IPS-NIHi11 (cell line): ENCODE results near the gene RIMS3.
A peak's percentile ranks its signal among the peaks of the same experiment; 100 is the strongest.
"Not testable (repeated sequence)": the region's sequence is repeated elsewhere in the genome, so short reads cannot be mapped to it uniquely, and the experiment has no call there.

ENCODE experiments used
- DNase-seq: peaks from one replicate; pipeline ENCODE4 v3.0.0; 2012; ENCODE audit warnings: mixed read lengths, low spot score

RIMS3 gene

DNA sequence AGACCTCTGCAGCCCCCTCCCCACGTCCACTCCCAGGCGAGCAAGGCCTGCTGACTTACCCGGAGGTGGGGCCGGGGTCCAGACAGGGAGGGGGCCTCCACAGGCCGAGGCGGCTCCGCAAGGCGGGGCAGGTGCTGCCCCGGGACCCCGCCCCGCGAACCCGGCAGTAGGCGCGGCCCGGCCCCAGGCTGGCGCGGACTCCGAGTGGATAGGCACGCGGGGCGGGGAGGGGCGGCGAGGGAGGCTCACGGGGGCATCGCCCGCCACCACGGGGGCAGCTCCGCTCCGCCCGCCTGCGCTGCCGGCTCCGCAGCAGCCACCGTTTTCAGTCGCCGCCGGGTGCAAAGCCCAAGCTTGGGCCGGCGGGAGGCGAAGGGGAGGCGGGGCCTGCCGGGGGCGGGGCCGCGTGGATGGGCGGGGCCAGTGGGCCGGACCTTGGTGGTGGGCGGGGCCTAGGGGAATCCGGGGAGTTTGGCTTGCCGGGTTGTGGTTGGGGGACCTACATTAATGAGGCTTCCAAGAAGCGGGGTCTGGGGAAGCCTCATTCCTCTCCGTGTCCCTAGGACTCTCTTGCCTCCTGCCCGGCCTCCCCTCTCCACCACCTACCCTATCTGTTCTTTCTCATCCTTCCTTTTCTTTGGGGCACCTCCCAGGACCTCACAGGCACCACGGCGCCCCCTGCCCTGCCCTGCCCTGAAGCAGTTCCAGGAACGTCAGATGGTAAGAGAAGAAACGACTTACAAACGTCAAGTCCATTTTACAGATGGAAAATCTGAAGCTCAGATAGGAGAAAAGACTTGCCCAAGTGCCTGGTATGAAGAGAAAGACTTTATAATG is at the start of gene RIMS3:
Gene RIMS3, minus strand, starts transcription at position 348 of the 837 bp plus-strand sequence. CDS start 23,757 bp downstream, outside the sequence.
- peak; percentile 96 for DNase-seq

DNA sequence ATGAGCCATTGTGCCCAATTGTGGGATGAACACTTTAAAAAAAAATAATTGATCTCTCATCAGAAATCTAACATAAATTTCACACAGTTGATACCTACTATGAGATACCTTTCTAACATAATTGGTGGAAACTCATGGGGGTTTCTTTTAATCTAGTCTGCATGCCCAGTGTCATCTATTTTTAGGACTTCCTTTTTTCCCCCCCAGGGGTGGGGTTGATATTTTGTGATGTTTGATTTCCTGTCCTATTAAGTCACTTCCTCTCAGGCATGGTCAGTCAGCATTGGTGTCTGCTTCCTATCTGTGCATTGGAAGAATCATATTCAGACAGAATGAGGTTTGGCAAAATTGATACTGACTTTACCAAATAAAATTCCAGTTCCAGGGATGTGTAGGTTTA is 47.5 kb upstream of the RIMS3 start:
- DNase-seq, result no peak

DNA sequence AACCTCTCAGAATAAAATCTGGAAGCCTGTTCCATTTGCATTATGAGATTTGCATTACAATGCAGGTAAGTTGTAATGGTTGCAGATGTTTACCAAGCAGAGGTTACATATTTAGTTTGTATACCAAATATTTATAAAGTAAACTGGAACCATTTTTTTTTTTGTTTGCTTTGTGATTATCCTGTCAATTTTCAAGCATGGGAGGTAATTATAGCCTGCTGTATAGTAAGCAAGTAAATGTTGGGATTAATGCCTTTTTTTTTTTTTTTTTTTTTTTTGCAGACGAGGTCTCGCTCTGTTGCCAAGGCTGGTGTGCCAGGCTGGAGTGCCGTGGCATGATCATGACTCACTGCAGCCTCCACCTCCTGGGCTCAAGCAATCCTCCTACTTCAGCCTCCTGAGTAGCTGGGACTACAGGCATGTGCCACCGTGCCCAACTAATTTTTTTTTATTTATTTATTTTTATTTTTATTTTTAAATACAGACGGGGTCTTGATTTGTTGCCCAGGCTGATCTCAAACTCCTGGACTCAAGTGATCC is 47.0 kb upstream of the RIMS3 start:
- no peak for DNase-seq

DNA sequence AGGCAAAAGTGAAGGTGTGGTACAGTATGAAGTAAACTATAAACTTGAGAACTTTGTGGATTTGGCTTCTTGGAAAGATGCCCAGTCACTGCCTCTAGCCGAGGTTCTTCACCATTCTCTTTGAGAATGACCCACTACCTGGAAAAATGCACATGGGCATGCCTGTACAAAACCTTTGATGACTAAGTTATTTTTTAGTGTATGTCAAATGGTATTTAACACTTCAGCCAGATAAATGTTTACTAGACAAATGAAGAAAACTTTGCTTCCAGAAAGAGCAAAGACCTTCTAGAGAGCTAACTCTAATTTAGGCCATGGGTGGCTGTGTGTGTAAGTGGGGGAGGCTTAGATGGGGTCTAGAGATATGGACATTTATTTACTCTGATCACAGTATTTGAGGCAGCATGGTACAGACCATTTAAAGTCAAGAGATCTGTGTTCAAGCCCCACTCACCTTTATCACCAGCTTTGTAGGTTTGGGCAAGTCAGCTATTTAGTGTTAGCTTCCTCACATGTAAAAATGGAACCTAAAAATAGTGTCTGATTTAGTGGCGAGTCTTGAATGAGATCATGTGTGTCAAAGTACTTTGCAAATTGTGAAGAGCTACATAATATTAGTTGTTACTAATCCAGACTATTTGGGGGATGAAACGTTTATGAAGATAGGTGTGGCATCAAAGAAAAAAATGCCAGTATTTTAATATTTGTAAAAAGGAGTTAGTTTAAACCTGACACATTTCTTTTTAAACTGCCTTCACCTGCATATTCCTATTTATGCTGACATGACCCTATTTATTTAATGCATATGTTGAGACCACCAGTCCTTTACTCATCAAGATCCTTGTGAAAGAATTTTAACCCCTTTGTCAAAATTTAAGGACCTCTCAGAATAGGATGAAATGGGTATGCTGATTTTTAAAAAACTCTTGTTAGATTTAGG is 46.3 kb upstream of the RIMS3 start:
- DNase-seq, result no peak

DNA sequence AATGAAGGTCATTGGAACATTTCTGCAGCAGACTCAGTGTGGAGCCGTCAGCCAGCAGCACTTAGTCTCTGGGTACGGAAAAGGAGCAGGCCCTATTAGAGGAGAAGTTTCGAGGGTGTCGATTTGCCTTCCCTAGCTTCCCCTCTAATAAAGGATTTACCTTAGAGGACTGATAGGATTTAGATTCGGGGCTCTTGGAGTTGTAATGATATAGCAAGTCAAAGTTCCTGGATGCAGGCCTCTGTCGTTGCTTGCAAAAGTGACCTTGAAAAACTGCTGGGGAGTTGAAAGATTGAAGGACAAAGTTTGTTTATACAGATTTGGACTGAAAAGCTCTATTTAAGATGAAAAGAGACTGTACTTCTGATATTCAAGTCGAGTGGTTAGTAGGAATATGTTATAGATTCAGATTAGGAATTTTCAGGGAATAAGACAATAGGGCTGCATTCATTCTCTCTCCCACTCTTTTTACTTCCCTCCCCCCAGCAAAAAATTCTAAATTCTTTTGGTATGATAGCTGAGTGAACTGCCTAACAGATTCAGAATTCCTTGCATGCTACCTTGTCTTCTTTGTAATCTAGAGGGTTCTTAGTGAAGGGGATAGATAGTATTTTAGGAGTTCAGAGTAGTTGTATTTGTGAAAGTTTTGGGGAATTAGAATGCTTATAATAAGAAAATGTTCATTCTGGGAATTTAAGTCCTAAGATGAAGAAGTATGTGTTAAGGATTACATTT is 45.3 kb upstream of the RIMS3 start:
- no peak for DNase-seq

DNA sequence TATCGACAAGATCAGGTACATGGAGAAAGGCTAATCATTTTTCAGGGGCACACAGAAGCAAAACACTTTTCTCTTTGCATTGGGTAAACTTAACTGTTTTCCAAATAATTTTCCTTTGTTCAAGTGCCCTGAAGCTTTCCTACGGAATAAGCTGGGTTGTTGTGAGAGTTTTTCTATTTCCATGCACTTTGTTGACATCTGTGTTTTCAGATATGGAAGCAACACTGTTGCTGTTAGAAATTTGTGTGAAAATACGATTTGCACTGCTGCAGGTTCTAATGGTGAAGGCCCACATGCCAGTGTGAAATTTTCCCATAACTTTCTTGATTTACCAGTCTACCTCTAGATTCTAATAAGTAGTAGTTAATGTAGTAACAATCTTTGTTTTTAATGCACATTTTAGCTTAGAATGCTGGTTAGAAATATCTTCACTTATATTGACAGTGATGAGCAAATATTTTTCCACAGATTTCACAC is 44.4 kb upstream of the RIMS3 start:
- no peak for DNase-seq

DNA sequence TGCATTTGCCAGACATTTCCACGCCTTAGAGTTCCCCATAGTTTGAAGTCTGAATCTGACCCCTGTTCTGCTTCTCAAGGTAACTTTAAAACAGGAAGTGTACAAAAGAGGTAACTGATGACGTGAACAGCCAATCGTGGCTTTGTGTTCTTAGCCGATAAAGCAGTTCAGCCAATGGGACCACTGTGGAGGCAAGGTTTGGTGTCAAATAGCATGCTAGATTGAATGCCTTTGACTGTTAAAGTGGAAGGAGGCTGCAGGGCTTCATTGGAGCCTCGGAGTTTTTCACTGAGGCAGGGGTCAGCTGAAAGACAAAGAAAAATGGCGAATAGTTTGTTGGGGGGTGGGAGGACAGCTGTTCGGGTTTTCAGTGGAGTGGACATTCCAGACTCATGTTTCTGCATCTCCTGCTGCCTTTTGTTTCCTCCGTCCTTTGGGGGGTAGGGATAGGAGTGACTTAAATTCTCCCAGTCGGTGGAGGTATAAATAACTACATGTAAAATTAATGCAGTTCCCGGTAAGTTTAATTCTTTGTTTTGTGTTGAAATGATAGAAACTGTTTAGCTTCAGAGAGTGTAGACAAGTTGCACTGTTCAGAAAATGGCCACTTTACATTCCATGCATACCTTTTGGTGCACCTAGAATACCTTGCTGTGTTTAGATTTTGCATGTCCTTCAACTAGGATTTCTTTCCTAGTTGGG is 43.8 kb upstream of the RIMS3 start:
- DNase-seq, result peak; percentile 91

DNA sequence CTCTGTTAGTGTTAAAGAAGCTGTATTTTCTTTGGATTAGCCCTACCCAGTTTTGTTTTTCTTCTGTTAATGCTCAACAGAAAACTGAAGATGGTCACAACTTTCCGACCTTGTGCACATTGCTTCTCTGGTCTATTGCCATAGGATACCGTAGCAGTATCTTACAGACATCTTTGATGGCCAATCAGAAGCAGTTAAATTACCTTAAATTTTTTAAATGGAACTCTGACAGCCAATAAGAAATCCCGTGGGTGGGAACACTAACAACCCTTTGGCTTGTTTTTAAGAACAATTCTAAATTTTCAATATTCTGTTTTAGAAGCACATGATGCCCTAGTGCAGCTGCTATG is 43.2 kb upstream of the RIMS3 start:
- DNase-seq, result peak; percentile 77

DNA sequence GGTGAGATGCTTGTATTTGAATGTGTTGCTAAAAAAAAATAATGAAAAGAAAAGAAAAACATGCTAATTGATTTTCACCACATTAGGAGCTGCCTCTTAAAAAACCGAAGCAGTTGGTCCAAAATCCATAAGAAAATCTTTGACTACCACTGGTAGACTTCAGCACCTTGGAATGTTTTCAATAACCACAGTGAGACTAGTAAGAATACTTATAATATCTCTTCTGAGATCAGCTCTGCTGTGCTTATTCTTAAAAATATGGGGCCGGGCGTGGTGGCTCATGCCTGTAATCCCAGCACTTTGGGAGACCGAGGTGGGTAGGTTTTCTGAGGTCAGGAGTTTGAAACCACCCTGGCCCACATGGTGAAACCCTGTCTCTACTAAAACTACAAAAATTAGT is 41.1 kb upstream of the RIMS3 start:
- DNase-seq, result no peak

- DNase-seq, result no peak
These were observed 39.6 kb upstream of the RIMS3 start for GRCh38 chr1:40704817-40705733.

DNA sequence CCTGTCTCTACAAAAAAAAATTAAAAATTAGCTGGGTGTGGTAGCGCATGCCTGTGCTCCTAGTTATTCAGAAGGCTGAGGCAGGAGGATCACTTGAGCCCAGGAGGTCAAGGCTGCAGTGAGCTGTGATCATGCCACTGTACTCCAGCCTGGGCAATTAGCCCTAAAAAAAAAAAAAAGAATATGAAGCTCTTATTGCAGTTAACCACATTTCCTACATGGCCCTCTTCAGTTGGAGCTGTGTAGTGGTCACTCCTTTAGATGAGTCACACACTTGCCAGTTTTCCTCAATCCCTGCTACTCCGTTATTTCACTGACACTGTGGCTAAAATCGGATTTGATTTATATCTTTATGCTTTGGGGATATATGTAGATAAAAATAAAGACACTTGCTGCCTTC is 37.8 kb upstream of the RIMS3 start:
- no peak for DNase-seq

DNA sequence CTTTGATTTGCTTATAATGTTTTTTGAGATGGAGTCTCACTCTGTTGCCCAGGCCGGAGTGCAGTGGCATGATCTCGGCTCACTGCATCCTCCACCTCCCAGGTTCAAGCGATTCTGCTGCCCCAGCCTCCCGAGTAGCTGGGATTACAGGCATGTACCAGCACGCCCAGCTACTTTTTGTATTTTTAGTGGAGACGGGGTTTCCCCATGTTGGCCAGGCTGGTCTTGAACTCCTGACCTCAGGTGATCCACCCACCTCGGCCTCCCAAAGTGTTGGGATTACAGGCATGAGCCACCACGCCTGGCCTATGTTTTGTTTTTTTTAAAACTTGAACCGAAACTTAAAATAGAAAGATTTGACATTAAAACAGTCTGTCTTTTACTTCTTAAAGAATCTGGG is 37.3 kb upstream of the RIMS3 start:
- DNase-seq, result not testable (repeated sequence)

DNA sequence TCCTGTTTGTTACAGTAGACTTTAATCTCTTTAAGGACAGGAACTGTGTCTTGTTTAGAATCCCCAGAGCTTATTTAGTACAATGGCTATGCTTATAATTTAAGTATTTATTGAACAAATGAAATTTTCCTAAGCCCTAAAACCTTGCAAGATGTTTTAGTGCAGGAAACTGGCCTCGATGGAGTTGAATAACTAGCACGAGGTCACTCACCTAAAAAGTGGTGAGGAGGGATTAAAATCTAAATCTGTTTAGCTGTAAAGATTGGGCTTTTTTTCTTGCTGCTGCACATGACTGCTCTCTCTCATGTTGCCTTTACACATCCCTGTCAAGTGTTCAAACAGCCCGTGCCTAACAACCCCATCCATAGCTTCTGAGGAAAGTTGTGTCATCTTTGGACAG is 36.2 kb upstream of the RIMS3 start:
- no peak for DNase-seq

DNA sequence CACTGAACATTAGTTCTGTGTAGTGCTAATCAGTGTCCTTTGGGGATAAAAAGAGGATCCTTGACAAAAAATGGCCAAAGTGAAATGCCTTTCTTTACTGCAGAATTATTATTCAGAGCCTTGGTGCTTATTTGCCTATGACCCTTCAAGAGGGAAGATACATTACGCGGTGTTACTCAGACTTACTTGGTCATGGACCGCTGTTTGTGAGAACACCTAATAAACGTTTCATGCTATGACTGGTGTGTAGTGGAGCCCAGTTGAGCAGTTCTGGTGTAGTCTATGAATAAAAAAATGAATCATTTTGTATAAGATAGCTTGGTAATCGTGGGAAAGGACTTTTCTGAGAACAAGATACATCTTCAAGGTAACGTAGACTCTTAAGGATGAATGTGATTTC is 34.3 kb upstream of the RIMS3 start:
- DNase-seq, result no peak

DNA sequence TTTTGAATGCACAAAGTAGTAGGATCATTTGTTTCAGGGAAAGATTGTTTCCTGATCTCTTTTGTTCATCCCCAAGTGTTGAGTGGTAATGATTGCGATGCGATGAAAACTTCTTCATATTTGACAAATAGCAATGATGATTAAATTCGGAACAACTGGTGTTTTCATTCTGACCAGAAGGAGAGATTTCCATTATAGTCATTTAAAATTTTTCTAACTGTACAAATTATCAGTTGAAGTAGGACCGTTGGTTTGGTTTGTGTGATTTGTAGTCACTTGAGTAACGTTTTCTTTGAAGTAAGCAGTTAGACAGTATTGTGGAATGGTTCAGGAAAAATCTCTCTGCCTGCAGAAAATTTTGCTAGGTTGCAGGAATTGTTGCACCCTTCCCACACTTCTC is 32.0 kb upstream of the RIMS3 start:
- DNase-seq, result no peak

DNA sequence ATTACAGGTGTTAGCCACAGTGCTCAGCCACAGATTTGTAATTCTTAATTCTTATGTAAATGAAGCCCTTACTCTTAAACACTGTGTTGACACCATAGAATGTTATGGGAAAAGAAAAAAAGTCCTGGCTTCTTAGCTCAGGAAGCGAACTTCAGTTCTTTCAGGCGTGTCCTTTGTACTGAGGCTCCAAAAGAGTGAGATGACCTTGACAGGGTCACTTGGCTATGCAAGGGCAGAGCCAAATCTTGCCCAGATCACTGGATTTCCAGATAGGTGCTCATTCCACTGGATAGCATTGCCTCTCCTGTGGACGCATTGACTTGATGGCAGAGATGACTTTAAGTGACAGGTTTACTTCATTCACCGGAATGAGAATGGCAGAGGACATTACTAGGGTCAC is 30.8 kb upstream of the RIMS3 start:
- no peak for DNase-seq

DNA sequence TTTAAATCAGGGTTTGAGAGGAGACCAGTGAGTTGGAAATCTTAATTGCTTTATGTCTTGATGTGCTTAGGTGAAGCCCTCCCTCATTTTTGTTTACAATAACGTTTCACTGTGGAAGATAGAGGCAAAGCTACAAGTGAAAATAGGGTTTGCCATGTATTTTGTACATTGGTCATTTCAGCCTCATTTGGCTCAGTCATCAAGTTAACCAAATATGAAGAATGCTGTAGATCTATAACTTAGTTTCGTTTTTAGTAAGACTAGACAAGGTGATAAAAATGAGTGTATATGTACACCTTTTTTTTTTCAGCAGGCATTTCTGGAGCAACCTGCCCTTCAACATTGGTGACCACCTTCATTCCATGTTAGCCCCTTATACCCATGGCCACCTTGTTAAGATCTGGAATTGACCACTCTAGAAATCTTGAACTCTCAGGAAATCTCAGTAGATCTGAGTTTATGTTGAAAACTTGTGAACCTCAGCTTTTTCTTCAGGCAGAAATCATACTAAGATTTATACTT is 28.9 kb upstream of the RIMS3 start:
- DNase-seq, result no peak

DNA sequence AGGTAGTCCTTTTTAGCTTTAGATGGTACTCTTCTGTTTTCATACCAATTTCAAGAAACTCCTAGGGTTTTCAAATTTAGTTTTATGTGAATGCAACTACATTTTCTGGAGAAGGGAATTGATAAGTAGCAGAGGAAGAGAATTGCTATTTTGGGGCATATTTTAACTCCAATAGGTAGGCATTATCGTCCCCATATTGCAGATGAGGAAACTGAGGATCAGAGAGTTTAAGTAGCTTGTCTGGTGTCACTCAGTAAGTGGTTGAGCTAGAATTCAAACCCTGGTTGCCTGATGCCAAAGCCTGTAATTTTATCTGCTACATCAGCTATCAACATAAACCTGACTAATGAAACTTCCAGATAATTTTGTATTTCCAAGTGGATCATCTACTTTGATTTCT is 27.9 kb upstream of the RIMS3 start:
- DNase-seq, result no peak

DNA sequence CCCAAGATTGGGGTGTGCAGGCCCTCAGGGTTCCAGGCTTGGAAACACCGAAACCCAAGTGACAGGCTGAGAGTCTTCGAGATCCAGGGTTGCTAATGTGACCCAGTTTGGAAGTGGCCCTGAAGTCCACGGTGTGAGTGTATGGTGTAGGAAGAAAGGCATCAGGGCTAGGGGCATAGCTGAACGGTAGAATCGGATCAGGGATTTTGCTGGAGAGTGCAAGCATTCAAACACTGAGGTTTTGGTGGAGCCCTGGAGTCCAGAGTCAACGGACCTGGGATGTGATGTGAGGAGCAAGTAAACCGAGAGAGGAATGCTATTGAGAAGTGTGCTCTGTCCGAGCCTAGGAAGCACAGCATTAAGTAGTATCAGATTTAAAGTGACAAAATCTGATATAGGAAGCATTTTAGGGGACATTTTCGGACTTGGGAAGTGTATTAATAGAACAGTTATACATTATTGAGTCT is 27.0 kb upstream of the RIMS3 start:
- DNase-seq, result no peak
